Body of pancreas (tissue), 4 donors: ENCODE data around the gene PREB. TPM values are rescaled to one million over a fixed set of nuclear protein-coding genes. Genes with fewer than 3 reads are reported as not detected.

Source experiments
- ATAC-seq: fragments of 150-250 bp; one replicate; pipeline ENCODE4 v1.9.1; 2016
- DNase-seq, 4 donors: peaks; one replicate each; pipeline ENCODE4 v3.0.0-alpha.2; 2019
- H3K27ac ChIP-seq, 4 donors: fragments of 200-600 bp; sonication (generic); 1 replicate in 3 of 4; 2 replicates in 1 of 4; pipeline versions ENCODE4 v1.5.1 to v1.6.1; 2016 to 2019; ENCODE audit warnings: mild to moderate bottlenecking in 1 of 4, mixed read lengths in 1 of 4, moderate library complexity in 1 of 4
- H3K27me3 ChIP-seq, 2 donors: fragments of 200-600 bp; sonication (generic); one replicate each; pipeline ENCODE4 v1.6.0; 2016; ENCODE audit warnings: mild to moderate bottlenecking in 1 of 2
- H3K36me3 ChIP-seq, 2 donors: fragments of 200-600 bp; sonication (generic); replicated peaks in 1 of 2; 2 replicates each; pipeline ENCODE4 v1.5.1; 2016; ENCODE audit warnings: low read depth in 2 of 2; ENCODE audit not compliant: insufficient read depth in 1 of 2
- H3K4me1 ChIP-seq: fragments of 200-600 bp; sonication (generic); one replicate; pipeline ENCODE4 v1.6.0; 2016
- H3K4me3 ChIP-seq, 2 donors: fragments of 200-600 bp; sonication (generic); 1 replicate in 1 of 2; 2 replicates in 1 of 2; pipeline ENCODE4 v1.5.1; 2016 to 2019
- H3K9me3 ChIP-seq, 3 donors: fragments of 200-600 bp; sonication (generic); 1 replicate in 2 of 3; 2 replicates in 1 of 3; pipeline ENCODE4 v1.5.1; 2016
- CTCF ChIP-seq, 7 experiments: fragments of 450-650 bp in 4 of 7; fragments of 200-600 bp in 3 of 7; sonication (generic) in 3 of 7; IDR thresholded peaks; one replicate each; pipeline ENCODE4 v1.5.1; 2016 to 2019; ENCODE audit warnings: antibody characterized with exemption in 7 of 7
- POLR2A ChIP-seq, 3 donors: fragments of 450-650 bp; IDR thresholded peaks; one replicate each; pipeline ENCODE4 v1.6.1; 2016; ENCODE audit warnings: antibody characterized with exemption in 3 of 3, mild to moderate bottlenecking in 2 of 3
- WGBS, 2 donors: methylation state at CpG; one replicate each; pipeline ENCODE4 v1.1.5; 2017; 5-methylcytosine and 5-hydroxymethylcytosine counted together
- intact Hi-C: fragments of 100-400 bp; cut with DNase I; formaldehyde crosslinking; loops from one replicate; pipeline ENCODE4 v1.15.1; 2023
- total RNA-seq, 2 donors: library from RNA; depleted of rRNA; stranded (reverse); fragments of >200 nt; gene quantifications; one replicate each; pipeline ENCODE4 v1.1.0, GENCODE V29; 2016

PREB gene
- total RNA-seq, 2 donors from 2014 or later, result 56.3 to 103 TPM

GRCh38 chr2:27108221-27108620 lies 26.2 kb downstream of the PREB start:
- 59% methylated on average over 2 of the region's 2 CpGs for WGBS, 2 donors
- Histone ChIP-seq H3K36me3 (no peaks in the 10 kb centered on the region), H3K27ac (no peak overlapping the region), H3K27me3 (no peaks in the 10 kb centered on the region), H3K4me3 (no peak overlapping the region), H3K9me3 (no peaks in the 10 kb centered on the region), H3K4me1 (no peaks in the 10 kb centered on the region)
- intact Hi-C loops, result no loop called here
- TF ChIP-seq CTCF (IDR thresholded peaks at IDR 0.05) (no peak), POLR2A (IDR thresholded peaks at IDR 0.05) (no peak)
- DNase-seq (no peak), ATAC-seq (no peak)

GRCh38 chr2:27105981-27106380 lies 28.5 kb downstream of the PREB start:
- Histone ChIP-seq H3K9me3 (no peaks in the 10 kb centered on the region), H3K4me1 (no peaks in the 10 kb centered on the region), H3K27ac (no peak overlapping the region), H3K36me3 (no peaks in the 10 kb centered on the region), H3K27me3 (no peaks in the 10 kb centered on the region), H3K4me3 (no peak overlapping the region)
- no peak for DNase-seq
- ATAC-seq, result no peak
- TF ChIP-seq CTCF (IDR thresholded peaks at IDR 0.05), result no peak
- TF ChIP-seq POLR2A (IDR thresholded peaks at IDR 0.05), result no peak
- 61 to 63% methylated on average over 3 of the region's 3 CpGs for WGBS, 2 donors
- intact Hi-C loops, result no loop called here

DNA sequence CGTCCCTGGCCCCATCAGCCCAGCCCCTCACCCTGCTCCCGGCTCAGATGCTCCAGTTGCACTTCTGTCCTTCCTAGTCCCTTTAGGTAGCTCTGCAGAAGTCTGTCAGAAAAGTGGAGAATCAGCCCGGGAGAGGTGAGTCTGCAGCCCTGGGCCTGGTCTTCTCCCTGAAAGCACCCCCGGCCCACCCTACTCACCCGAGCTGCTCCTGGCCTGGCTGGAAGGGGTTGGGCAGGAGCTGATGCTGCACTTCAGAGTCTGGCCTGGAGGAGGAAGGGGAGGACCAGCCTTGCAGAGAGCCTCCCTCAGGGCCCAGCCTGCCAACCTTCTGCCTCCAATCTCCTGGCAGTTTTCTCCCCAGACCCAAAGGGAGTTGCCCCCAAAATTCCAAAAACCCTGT lies 32.1 kb downstream of the PREB start:
- H3K36me3 ChIP-seq, result no peaks in the 10 kb centered on the region
- TF ChIP-seq CTCF (IDR thresholded peaks at IDR 0.05) (no peak), POLR2A (IDR thresholded peaks at IDR 0.05) (no peak)
- DNase-seq (no peak), ATAC-seq (no peak)
- intact Hi-C loops, result loop anchor here (5.0 kb wide), 1 partner anchor 180 kb away; the partner anchor contains the start of gene TRIM54
- H3K4me3 ChIP-seq, result no peak overlapping the region
- H3K27me3 ChIP-seq, result no peaks in the 10 kb centered on the region
- no peaks in the 10 kb centered on the region for H3K4me1 ChIP-seq
- H3K9me3 ChIP-seq, result no peaks in the 10 kb centered on the region
- 66 to 79% methylated on average over 4 to 5 of the region's 5 CpGs for WGBS, 2 donors
- H3K27ac ChIP-seq, result no peak overlapping the region

DNA sequence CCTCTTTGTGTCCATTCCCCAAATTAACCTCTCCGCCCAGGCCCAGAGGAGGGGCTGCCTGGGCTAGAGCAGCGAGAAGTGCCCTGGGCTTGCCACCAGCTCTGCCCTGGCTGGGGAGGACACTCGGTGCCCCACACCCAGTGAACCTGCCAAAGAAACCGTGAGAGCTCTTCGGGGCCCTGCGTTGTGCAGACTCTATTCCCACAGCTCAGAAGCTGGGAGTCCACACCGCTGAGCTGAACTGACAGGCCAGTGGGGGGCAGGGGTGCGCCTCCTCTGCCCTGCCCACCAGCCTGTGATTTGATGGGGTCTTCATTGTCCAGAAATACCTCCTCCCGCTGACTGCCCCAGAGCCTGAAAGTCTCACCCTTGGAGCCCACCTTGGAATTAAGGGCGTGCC lies 34.4 kb downstream of the PREB start:
- WGBS, 2 donors, result 85 to 100% methylated on average over 2 to 10 of the region's 10 CpGs
- Histone ChIP-seq H3K36me3 (no peaks in the 10 kb centered on the region), H3K27ac (no peak overlapping the region), H3K27me3 (no peaks in the 10 kb centered on the region), H3K4me3 (no peak overlapping the region), H3K9me3 (no peaks in the 10 kb centered on the region), H3K4me1 (peaks cover 17% of the 10 kb centered on the region)
- intact Hi-C loops, result loop anchor here (5.0 kb wide), 1 partner anchor 182 kb away; the partner anchor contains the start of gene TRIM54
- no peak for DNase-seq
- ATAC-seq, result no peak
- TF ChIP-seq CTCF (IDR thresholded peaks at IDR 0.05), result no peak
- no peak for TF ChIP-seq POLR2A (IDR thresholded peaks at IDR 0.05)

DNA sequence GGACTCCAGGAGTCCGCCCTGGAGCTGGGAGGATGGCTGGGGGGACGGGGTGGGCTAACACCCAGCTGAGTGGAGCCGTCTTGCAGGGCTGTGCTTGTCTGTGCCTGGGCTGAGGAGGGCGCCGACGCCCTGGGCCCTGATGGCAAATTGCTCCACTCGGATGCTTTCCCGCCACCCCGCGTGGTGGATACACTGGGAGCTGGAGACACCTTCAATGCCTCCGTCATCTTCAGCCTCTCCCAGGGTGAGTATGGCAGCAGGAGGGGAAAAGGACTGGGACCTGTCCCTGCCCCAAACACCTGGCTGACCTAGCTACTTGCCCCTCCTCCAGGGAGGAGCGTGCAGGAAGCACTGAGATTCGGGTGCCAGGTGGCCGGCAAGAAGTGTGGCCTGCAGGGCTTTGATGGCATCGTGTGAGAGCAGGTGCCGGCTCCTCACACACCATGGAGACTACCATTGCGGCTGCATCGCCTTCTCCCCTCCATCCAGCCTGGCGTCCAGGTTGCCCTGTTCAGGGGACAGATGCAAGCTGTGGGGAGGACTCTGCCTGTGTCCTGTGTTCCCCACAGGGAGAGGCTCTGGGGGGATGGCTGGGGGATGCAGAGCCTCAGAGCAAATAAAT lies 35.0 kb downstream of the PREB start:
- Histone ChIP-seq H3K27me3 (no peaks in the 10 kb centered on the region), H3K9me3 (no peaks in the 10 kb centered on the region), H3K4me3 (no peak overlapping the region), H3K4me1 (peaks cover 17% of the 10 kb centered on the region), H3K27ac (no peak overlapping the region), H3K36me3 (no peaks in the 10 kb centered on the region)
- 88 to 89% methylated on average over 3 to 9 of the region's 19 CpGs for WGBS, 2 donors
- DNase-seq (no peak), ATAC-seq (no peak)
- TF ChIP-seq CTCF (IDR thresholded peaks at IDR 0.05) (no peak), POLR2A (IDR thresholded peaks at IDR 0.05) (no peak)
- intact Hi-C loops, result loop anchor here (10.0 kb wide), 1 partner anchor 205 kb away; the partner anchor contains the start of gene UCN
